NCI-H69 (cell line): Measurements from ENCODE around the gene SEZ6.
A peak's percentile ranks its signal among the peaks of the same experiment; 100 is the strongest.

Source experiments
- DNase-seq: peaks from one replicate; lab custom pipeline; 2025; lab: John Stamatoyannopoulos, UW

Gene SEZ6, protein sequence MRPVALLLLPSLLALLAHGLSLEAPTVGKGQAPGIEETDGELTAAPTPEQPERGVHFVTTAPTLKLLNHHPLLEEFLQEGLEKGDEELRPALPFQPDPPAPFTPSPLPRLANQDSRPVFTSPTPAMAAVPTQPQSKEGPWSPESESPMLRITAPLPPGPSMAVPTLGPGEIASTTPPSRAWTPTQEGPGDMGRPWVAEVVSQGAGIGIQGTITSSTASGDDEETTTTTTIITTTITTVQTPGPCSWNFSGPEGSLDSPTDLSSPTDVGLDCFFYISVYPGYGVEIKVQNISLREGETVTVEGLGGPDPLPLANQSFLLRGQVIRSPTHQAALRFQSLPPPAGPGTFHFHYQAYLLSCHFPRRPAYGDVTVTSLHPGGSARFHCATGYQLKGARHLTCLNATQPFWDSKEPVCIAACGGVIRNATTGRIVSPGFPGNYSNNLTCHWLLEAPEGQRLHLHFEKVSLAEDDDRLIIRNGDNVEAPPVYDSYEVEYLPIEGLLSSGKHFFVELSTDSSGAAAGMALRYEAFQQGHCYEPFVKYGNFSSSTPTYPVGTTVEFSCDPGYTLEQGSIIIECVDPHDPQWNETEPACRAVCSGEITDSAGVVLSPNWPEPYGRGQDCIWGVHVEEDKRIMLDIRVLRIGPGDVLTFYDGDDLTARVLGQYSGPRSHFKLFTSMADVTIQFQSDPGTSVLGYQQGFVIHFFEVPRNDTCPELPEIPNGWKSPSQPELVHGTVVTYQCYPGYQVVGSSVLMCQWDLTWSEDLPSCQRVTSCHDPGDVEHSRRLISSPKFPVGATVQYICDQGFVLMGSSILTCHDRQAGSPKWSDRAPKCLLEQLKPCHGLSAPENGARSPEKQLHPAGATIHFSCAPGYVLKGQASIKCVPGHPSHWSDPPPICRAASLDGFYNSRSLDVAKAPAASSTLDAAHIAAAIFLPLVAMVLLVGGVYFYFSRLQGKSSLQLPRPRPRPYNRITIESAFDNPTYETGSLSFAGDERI

GRCh38 chr17:29005936-29006511, at the start of gene SEZ6:
TSS of gene SEZ6 (minus strand) at chr17:29006033. CDS start at chr17:29005869, 164 bp downstream.
- DNase-seq, result peak; percentile 94

GRCh38 chr17:29054835-29055234, 49.0 kb upstream of the SEZ6 start:
- peak; percentile 93 for DNase-seq

DNA sequence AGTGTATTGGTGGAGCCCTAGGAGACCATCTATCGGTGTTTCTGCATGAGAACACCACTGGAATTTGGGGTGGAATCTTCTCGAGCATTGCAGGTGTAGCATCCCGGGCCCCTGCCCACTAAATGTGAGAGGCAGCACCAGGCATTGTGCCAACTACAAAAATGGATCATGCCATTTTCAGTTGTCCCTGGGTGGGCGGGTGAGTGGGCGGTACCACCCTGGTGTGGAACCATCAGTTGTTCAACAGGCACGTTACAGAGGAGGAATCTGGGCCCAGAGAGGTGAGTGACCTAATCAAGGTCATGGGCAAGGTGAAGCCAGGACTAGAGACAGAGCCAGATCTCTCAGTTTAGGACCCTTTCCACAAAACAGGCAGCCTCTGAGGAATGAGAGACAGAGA, 45.9 kb upstream of the SEZ6 start:
- DNase-seq, result no peak

DNA sequence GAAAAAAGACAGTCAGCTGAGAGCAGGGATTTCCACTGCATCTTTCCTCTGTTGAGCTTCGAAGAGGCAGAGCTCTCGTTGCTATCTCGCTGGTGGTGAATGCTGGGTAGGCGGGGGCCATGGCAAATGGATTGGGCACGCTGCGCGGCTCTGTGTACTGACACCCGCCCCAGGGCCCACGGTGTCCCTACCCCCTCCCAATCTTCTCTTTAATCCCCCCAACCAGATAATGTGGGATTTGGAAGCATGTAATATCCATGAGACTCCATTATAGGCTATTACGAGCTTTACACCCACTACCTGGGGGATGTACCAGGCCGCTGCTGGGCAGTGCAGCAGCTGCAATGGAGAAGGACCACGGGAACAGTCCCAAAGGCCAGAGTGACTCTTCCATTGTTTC, 45.4 kb upstream of the SEZ6 start:
- no peak for DNase-seq

- no peak for DNase-seq
These were observed 44.3 kb upstream of the SEZ6 start for GRCh38 chr17:29050176-29050575.

- no peak for DNase-seq
These were observed 43.8 kb upstream of the SEZ6 start for GRCh38 chr17:29049541-29050145.

GRCh38 chr17:29048440-29049368, 42.9 kb upstream of the SEZ6 start:
- peak; percentile 96 for DNase-seq

- peak; percentile 28 for DNase-seq
These were observed 40.6 kb upstream of the SEZ6 start for GRCh38 chr17:29046473-29046839.

- peak; percentile 64 for DNase-seq
These were observed 40.1 kb upstream of the SEZ6 start for GRCh38 chr17:29045734-29046472.

DNA sequence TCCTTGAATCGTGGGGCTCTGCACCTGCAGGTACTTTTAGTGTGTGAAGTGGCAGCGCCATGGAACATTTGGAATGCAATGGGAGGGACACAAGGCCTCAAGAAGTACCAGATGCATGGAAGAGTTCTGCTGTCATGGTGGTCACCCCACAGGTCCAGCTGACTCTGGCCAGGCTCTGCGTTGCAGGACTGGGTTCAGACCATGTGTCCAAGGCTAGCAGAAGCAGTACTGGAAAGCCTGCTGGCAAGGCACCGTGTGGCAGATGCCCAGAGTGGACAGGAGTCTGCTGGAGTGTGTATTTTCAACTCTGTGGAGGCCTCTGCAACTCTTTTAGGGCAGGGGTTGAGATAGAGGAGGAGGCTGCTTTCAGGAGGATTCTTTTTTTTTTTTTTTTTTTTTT, 39.2 kb upstream of the SEZ6 start:
- DNase-seq, result no peak

DNA sequence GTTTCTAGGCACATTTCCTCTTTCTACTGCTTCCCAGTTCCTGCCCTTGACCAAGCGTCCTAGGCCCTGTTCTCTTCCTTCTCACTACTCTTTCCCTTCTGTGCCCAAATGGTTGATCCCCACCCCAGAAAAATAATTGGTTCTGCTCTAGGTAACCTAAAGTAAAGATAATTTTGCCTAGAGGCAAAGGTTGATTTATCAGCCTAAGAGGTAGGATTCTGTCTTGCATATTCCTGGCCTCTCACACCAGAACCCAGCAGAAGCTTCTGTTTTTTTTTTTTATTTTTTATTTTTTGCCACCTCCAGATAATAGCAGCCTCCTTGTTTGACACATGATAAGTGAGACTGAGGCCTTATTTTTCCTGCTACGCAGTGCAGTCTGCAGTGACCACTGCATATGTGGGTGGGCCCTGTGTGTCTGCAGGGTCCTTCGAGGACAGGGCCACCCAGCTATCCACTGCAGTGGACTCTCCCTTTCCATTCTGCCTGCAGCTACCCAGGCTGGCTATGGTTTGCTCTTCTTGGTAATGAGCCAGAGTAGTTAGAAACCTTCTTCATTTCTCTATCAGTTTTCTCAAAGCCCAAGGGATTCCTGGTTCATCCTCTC, 37.8 kb upstream of the SEZ6 start:
- DNase-seq, result peak; percentile 63

DNA sequence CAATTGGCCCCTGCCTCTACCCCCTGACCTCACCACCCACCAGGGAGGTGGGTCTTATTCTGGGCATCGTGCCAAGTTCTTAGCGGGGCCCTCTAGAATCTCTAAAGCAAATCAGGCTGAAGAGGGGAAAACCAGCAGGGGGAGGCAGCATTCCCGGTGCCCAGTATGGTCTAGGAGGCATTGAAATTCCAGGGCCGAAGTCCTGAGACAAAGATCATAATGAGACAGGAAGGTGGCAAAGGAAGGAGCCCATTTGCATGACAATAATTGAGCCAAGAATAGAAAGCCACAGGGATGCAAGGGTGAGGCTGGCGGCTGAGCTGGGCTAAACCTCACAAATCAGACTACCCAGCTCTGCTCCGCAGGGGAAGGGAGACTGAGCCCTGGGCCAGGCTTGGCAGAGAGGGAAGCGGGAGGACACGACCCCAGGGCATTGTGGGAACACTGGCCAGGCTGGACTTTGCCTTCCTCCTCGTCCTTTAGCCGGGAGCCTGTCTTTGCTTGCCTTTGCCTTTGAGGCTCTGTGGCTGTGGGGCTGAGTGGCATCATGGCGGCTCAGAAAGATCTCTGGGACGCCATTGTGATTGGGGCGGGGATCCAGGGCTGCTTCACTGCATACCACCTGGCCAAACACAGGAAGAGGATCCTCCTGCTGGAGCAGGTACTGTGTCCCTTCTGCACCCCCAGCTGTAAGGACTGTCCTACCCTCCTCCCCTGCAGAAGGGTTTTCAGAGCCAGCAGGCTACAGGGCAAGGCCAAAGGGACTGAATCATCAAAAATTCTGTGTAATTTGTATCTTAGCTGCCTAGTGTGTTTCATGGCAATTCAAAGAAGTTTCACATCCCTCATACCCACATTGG, 37.1 kb upstream of the SEZ6 start, which contains the start of gene PIPOX:
PIPOX (plus strand) TSS at position 463 of the 860 bp plus-strand sequence; CDS start at position 548, 85 bp downstream.
- DNase-seq, result peak; percentile 99

GRCh38 chr17:29042026-29042678, 36.3 kb upstream of the SEZ6 start:
- no peak for DNase-seq

GRCh38 chr17:29041571-29041970, 35.7 kb upstream of the SEZ6 start:
- DNase-seq, result no peak

DNA sequence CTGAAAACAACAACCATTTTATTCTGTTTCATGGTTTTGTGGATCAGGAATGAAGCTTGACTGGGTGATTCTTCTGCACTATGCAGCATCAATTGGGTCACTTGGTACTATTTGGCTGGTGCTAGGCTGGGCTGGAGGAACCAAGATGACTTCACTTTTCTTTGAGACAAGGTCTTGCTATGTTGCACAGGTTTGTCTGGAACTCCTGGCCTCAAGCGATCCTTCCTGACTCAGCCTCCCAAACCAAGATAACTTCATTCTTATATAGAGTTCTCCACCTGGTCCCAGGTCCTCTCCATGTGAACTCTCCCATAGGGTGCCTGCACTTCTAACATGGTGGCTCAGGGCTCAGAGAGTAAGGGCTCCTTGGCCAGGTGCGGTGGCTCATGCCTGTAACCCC, 35.3 kb upstream of the SEZ6 start:
- no peak for DNase-seq

- no peak for DNase-seq
These were observed 34.1 kb upstream of the SEZ6 start for GRCh38 chr17:29039764-29040598.

DNA sequence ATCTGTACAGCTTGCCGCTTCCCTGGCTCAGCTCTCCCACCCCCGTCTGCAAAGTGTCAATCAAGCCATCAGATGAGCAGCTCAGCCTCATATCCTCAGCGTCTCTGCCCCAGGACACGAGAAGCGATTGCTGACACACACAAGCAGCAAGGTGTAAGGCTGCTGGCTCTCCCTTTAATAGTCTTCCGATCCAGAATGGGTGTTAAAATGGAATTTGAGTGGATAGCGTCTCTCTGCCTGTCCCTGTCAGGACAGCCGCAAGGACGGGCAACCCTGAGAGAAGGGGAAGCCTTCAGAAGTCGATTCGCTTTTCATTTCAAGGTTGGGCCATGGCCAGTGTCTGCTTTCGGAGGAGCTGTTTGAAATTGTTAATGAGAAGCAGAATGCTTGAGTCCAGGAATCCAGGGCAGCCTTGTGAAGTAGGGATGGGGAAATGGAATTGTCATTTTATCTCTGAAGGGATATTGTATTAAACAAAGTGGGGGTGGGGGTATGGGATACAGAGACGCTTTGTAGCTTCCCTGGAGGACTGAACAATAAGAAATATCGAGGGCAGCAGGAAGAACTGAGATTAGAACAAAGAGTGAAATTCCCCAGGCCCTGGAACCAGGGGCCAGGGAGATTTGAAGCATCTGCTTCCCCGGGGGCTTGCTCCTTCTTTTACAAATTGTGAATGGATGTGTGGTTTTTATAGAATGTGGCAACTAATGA, 32.4 kb upstream of the SEZ6 start:
- no peak for DNase-seq
